Fibroblast of villous mesenchyme (primary cell): ENCODE data around the gene BFAR. TPM values are rescaled to one million over a fixed set of nuclear protein-coding genes. Genes with fewer than 3 reads are reported as not detected.

Experiments used
- DNase-seq: peaks from one replicate; pipeline ENCODE4 v3.0.0-alpha.2; 2010; ENCODE audit warnings: low read depth
- H3K4me3 ChIP-seq: 2 replicates; pipeline ENCODE4 v1.5.1; 2011; ENCODE audit warnings: low read depth, mild to moderate bottlenecking, low read length
- total RNA-seq: library from RNA; depleted of rRNA; stranded (reverse); fragments of >200 nt; gene quantifications from 2 replicates; pipeline ENCODE4 v1.2.3, GENCODE V29; 2012
- TF ChIP-seq, protein P1 (sequence below): IDR thresholded peaks from 2 replicates; pipeline ENCODE4 v1.5.1; 2012; ENCODE audit warnings: low read depth, mild to moderate bottlenecking, low read length; ENCODE audit not compliant: insufficient read depth

BFAR gene, protein sequence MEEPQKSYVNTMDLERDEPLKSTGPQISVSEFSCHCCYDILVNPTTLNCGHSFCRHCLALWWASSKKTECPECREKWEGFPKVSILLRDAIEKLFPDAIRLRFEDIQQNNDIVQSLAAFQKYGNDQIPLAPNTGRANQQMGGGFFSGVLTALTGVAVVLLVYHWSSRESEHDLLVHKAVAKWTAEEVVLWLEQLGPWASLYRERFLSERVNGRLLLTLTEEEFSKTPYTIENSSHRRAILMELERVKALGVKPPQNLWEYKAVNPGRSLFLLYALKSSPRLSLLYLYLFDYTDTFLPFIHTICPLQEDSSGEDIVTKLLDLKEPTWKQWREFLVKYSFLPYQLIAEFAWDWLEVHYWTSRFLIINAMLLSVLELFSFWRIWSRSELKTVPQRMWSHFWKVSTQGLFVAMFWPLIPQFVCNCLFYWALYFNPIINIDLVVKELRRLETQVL
- total RNA-seq, result 97.0 and 111 TPM in 2 replicates

DNA sequence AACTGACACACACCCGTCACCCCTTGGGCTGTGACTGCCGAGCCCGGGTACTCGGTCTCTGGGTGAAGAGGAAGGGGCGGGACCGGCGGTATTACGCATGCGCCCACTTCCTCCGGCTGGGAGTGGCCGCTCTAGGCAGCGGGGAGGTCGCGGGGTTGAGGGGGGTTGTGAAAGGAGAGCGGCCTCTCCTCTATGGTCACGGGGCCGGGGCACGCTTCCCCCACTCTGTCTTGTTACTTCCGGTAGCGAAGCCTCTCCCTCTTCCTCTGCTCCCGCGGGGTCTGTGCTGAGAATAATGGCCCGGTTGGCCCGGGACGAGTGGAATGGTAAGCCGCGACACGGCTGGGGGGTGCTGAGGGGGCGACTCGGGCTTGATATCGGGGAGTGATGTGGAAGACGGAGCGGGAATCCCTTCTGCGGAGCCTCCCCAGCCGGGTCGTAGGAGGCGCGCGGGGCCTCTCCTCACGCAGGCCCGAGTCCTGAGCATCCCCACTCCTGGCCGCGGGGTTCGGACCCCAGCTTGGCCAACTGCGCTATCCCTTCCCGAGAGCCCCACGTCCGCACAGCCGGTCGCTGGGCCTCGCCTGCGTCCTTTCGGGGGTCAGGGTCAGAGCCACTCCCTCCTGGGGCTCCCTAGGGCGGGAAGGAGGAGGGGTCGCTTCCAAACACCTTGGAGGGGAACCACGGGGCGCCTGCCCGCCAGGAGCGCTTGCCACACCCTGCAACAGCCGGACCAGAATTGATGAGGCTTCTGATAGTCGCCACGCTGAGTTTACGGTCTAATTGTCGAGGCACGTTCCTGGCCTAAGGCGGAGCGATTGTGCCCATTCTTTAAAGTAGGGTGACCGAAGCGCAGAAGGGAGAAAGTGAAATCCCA is at the start of gene BFAR:
BFAR (plus strand) TSS at position 259 of the 877 bp plus-strand sequence. CDS start 11,396 bp downstream, outside the sequence.
- TF ChIP-seq, protein P1, sequence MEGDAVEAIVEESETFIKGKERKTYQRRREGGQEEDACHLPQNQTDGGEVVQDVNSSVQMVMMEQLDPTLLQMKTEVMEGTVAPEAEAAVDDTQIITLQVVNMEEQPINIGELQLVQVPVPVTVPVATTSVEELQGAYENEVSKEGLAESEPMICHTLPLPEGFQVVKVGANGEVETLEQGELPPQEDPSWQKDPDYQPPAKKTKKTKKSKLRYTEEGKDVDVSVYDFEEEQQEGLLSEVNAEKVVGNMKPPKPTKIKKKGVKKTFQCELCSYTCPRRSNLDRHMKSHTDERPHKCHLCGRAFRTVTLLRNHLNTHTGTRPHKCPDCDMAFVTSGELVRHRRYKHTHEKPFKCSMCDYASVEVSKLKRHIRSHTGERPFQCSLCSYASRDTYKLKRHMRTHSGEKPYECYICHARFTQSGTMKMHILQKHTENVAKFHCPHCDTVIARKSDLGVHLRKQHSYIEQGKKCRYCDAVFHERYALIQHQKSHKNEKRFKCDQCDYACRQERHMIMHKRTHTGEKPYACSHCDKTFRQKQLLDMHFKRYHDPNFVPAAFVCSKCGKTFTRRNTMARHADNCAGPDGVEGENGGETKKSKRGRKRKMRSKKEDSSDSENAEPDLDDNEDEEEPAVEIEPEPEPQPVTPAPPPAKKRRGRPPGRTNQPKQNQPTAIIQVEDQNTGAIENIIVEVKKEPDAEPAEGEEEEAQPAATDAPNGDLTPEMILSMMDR, result no peak
- peak; percentile 98 for DNase-seq
- peak within 1 kb of the TSS; percentile 90 for H3K4me3 ChIP-seq

DNA sequence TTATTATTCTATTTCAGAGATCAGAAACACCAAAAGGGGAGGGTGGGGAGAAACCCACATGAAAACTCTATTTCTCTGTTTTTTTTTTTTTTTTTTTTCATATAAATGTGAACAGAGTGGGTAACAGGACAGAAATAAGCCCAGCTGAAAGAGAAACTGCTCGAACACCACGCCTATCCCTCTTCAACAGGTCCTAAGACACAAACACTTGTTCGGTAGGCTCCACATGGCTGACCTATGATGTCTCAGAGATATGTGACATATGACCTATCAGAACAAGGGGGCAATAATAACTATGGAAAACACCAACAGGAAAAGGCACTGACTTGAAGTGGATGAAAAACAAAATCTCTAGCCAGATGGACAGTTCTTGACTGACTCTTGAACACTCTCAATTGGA is 47.5 kb upstream of the BFAR start:
- H3K4me3 ChIP-seq, result no peak overlapping the region
- DNase-seq, result no peak
- TF ChIP-seq, protein P1, result no peak

DNA sequence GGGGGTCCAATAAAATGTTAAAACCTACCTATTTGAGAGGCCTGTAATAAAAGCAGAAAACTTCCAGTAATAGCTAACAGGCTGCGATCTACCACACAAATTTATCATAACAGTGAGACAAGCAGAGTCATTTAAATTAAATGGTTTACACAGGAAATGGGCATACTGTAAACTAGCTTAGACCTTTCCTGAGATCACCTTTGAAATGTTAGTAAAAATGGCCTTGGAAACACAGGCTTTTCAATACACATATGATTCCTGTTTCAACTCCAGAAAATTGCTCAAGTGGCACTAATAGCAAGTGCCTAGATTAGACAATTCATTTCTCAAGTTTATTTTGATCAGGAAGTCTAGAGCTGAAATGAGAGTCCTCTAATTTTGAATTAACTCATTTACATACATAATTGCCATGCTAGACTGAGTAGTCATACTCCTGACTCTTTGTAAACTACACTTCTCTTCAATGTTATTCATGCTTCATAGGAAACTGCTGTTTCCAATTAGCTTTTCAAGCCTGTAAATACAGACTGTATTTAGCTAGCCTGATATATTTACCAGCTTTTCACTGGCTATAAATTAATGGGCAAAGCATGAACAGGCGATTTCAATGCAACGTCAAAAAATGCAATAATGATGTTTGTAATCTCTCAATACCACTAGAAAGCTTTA is 46.0 kb upstream of the BFAR start:
- TF ChIP-seq, protein P1, result no peak
- no peak for DNase-seq
- no peak overlapping the region for H3K4me3 ChIP-seq

DNA sequence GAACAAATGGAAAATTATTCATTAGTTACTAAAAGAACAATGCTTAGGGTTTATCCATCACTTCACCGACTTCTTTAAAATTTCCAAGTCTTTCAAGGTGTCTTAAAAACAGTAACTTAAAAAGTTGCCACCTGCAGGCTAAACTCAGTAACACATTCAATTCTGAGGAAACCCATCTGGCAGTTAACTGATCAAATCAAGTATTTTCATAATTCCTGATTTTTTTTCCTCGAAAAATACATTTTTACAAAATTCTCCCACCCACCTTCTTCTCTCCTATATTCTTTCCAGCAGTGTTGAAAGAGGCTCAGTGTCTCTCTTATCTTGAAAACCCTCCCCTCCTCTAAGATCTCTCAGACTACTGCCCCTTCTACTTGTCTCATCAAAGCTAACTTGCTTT is 32.6 kb upstream of the BFAR start:
- peak; percentile 40 for DNase-seq
- H3K4me3 ChIP-seq, result no peak overlapping the region
- TF ChIP-seq, protein P1, result peak; percentile 50

DNA sequence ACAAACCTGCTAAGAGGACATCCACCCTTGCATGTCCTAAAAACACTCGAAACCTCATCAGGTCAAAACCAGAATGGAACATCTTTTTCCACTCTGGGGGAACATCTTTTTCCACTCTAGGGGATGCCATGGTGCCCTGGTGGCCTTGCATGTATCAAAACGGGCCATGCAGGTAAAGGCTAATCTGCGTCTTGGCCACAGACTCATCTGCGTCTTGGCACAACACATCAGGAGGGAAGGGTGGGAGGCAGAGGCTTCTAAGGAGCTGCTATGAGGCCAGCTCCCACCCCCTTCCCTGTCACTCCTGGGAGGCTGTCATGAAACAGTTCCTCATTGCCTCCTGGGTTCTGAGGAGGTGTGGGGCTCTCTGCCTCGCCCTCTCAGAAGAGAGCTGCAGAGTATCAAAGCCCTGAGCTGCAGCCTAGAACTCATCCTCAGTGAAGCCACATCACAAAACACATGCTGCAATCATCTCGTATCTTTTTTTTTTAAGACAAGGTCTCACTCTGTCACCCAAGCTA is 30.2 kb upstream of the BFAR start:
- DNase-seq, result no peak
- TF ChIP-seq, protein P1, result no peak
- no peak overlapping the region for H3K4me3 ChIP-seq

DNA sequence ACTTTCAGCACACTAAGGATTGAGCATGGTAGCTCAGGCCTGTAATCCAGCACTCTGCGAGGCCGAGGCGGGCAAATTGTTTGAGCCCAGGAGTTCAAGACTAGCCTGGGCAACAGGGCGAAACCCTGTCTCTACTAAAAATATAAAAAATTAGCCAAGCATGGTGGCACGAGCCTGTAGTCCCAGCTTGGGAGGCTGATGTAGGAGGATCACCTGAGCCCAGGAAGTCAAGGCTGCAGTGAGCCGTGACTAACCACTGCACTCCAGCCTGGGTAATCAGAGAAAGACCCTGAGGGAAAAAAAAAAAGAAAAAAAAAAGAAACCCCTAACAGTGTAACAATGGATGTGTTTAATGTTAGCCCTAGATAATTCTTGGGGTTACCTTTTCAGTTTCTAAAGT is 26.6 kb upstream of the BFAR start:
- DNase-seq, result no peak
- no peak overlapping the region for H3K4me3 ChIP-seq
- TF ChIP-seq, protein P1, result no peak
